GM12891 (cell line): Measurements from ENCODE around the gene SSTR5.

Experiments
- POLR2A ChIP-seq: IDR thresholded peaks from 2 replicates; pipeline ENCODE4 v1.6.1; 2011; ENCODE audit warnings: low read depth, low read length, control low read depth
- POLR2AphosphoS5 ChIP-seq: IDR thresholded peaks from 2 replicates; pipeline ENCODE4 v1.6.1; 2011; ENCODE audit warnings: low read depth, low read length, control low read depth
- POU2F2 ChIP-seq: IDR thresholded peaks from 2 replicates; pipeline ENCODE4 v1.6.1; 2011; ENCODE audit warnings: low read depth, mild to moderate bottlenecking, control low read depth, low read length, moderate library complexity

- TF ChIP-seq POLR2A, result no peak
- TF ChIP-seq POU2F2, result no peak
- TF ChIP-seq POLR2AphosphoS5, result no peak
Observed at GRCh38 chr16:1061769-1062505, 10.6 kb upstream of the SSTR5 start.
